ENCODE results near the gene TRAPPC5. TPM values are rescaled to one million over a fixed set of nuclear protein-coding genes. Genes with fewer than 3 reads are reported as not detected.

Gene TRAPPC5
- total RNA-seq, 2 experiments from 2014 or later: 41.3 to 43.4 TPM

- POLR2A ChIA-PET: no interaction called here
- H3K27ac ChIP-seq (ENCODE audit: low read depth in 1 of 2, low read length in 2 of 2): no peak overlapping the region
- H3K27me3 ChIP-seq (ENCODE audit: control insufficient read depth in 1 of 2, insufficient read depth in 2 of 2, low read length in 2 of 2): peaks cover 0 to 8% of the 10 kb centered on the region in 2 experiments
- no peaks in the 10 kb centered on the region for H3K9me3 ChIP-seq (ENCODE audit: control insufficient read depth in 1 of 2, insufficient read depth in 1 of 2, low read length in 2 of 2)
- no peak overlapping the region for H3K4me3 ChIP-seq (ENCODE audit: low read length)
- intact Hi-C loops (cut with DNase I, micrococcal nuclease): no loop called here
- H3K4me1 Mint-ChIP-seq (ENCODE audit: low read depth): peaks cover 16% of the 10 kb centered on the region
- H3K36me3 ChIP-seq (ENCODE audit: insufficient read depth, low read length): no peaks in the 10 kb centered on the region
- no peak for TF ChIP-seq CTCF (IDR thresholded peaks at IDR 0.05)
- CTCF ChIA-PET: interaction anchor here (1.2 kb wide), 1 partner anchor 18 kb away, joined by 4 read pairs; the partner anchor contains the start of gene TRAPPC5
- no peak for ATAC-seq (ENCODE audit: poor library complexity)
- peaks cover 15% of the 10 kb centered on the region for H3K27me3 Mint-ChIP-seq
- H3K4me1 ChIP-seq (ENCODE audit: insufficient read depth, low read length): peaks cover 19% of the 10 kb centered on the region
- H3K27ac Mint-ChIP-seq: no peak overlapping the region
- DNase-seq: no peak
- H3K4me3 Mint-ChIP-seq: no peak overlapping the region
- H3K36me3 Mint-ChIP-seq (ENCODE audit: low read depth): no peaks in the 10 kb centered on the region
- no peaks in the 10 kb centered on the region for H3K9me3 Mint-ChIP-seq
Measured at GRCh38 chr19:7699003-7699402, 18.4 kb downstream of the TRAPPC5 start.

GRCh38 chr19:7699417-7700401 is 19.1 kb downstream of the TRAPPC5 start:
- H3K27me3 Mint-ChIP-seq: peaks cover 15% of the 10 kb centered on the region
- TF ChIP-seq CTCF (IDR thresholded peaks at IDR 0.05): no peak
- H3K27me3 ChIP-seq (ENCODE audit: control insufficient read depth in 1 of 2, insufficient read depth in 2 of 2, low read length in 2 of 2): peaks cover 0 to 8% of the 10 kb centered on the region in 2 experiments
- peaks cover 19% of the 10 kb centered on the region for H3K4me1 ChIP-seq (ENCODE audit: insufficient read depth, low read length)
- H3K4me1 Mint-ChIP-seq (ENCODE audit: low read depth): peaks cover 19% of the 10 kb centered on the region
- H3K4me3 ChIP-seq (ENCODE audit: low read length): no peak overlapping the region
- H3K27ac Mint-ChIP-seq: no peak overlapping the region
- ATAC-seq (ENCODE audit: poor library complexity) (no peak), DNase-seq (peak in 2 of 14 experiments; percentile 34 to 44)
- ChIA-PET CTCF (interaction anchor here (1.2 kb wide), 1 partner anchor 19 kb away, joined by 4 read pairs; the partner anchor contains the start of gene TRAPPC5), POLR2A (no interaction called here)
- no peak overlapping the region for H3K4me3 Mint-ChIP-seq
- H3K27ac ChIP-seq (ENCODE audit: low read depth in 1 of 2, low read length in 2 of 2): no peak overlapping the region
- intact Hi-C loops (cut with DNase I, micrococcal nuclease): no loop called here
- H3K36me3 ChIP-seq (ENCODE audit: insufficient read depth, low read length): no peaks in the 10 kb centered on the region
- H3K36me3 Mint-ChIP-seq (ENCODE audit: low read depth): no peaks in the 10 kb centered on the region
- H3K9me3 Mint-ChIP-seq: no peaks in the 10 kb centered on the region
- no peaks in the 10 kb centered on the region for H3K9me3 ChIP-seq (ENCODE audit: control insufficient read depth in 1 of 2, insufficient read depth in 1 of 2, low read length in 2 of 2)

GRCh38 chr19:7701049-7701653 is 20.5 kb downstream of the TRAPPC5 start:
- Mint-ChIP-seq H3K36me3 (ENCODE audit: low read depth) (no peaks in the 10 kb centered on the region), H3K4me1 (ENCODE audit: low read depth) (peaks cover 34% of the 10 kb centered on the region), H3K27me3 (peaks cover 15% of the 10 kb centered on the region), H3K4me3 (no peak overlapping the region), H3K27ac (no peak overlapping the region), H3K9me3 (no peaks in the 10 kb centered on the region)
- Histone ChIP-seq H3K4me3 (ENCODE audit: low read length) (no peak overlapping the region), H3K9me3 (ENCODE audit: control insufficient read depth in 1 of 2, insufficient read depth in 1 of 2, low read length in 2 of 2) (no peaks in the 10 kb centered on the region), H3K27ac (ENCODE audit: low read depth in 1 of 2, low read length in 2 of 2) (no peak overlapping the region), H3K4me1 (ENCODE audit: insufficient read depth, low read length) (peaks cover 33% of the 10 kb centered on the region), H3K36me3 (ENCODE audit: insufficient read depth, low read length) (no peaks in the 10 kb centered on the region), H3K27me3 (ENCODE audit: control insufficient read depth in 1 of 2, insufficient read depth in 2 of 2, low read length in 2 of 2) (peaks cover 0 to 8% of the 10 kb centered on the region in 2 experiments)
- ChIA-PET CTCF (no interaction called here), POLR2A (no interaction called here)
- DNase-seq (no peak), ATAC-seq (ENCODE audit: poor library complexity) (no peak)
- TF ChIP-seq CTCF (IDR thresholded peaks at IDR 0.05): no peak
- intact Hi-C loops (cut with DNase I, micrococcal nuclease): no loop called here
